SU-DHL-6 (cell line): ENCODE data around the gene RPL23.

Experiments
- EZH2phosphoT487 ChIP-seq: fragments of 200-600 bp; sonication (generic), shearing (Covaris generic); conservative IDR thresholded peaks from 2 replicates; pipeline ENCODE4 v1.6.1; 2018; ENCODE audit warnings: mild to moderate bottlenecking, antibody characterized with exemption, low read length, moderate library complexity, mixed read lengths
- TF ChIP-seq, protein P1 (sequence below): fragments of 200-600 bp; sonication (generic); IDR thresholded peaks from one replicate; pipeline ENCODE4 v1.5.1; 2017; ENCODE audit warnings: antibody characterized with exemption, mild to moderate bottlenecking, low read length, moderate library complexity; ENCODE audit not compliant: insufficient read depth, poor library complexity, severe bottlenecking

DNA sequence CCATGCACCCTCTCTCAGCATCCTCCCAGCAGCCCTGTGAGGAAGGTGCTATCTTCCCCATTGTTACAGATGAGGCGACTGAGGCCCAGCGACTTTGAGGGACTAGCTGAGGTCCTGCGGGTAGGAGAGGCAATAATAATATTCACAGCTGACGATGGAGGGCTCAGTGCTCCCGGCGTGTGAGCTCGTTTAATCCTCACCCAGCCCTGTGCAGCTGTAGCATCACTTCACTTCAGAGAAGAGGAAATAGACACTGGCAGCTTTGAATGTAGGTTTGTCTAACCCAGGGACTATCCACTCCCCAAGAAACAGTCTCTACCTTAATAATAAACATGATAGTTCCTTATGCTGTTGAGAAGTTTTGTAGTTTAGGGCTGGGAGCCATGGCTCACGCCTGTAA lies 37.9 kb upstream of the RPL23 start:
- TF ChIP-seq, protein P1, sequence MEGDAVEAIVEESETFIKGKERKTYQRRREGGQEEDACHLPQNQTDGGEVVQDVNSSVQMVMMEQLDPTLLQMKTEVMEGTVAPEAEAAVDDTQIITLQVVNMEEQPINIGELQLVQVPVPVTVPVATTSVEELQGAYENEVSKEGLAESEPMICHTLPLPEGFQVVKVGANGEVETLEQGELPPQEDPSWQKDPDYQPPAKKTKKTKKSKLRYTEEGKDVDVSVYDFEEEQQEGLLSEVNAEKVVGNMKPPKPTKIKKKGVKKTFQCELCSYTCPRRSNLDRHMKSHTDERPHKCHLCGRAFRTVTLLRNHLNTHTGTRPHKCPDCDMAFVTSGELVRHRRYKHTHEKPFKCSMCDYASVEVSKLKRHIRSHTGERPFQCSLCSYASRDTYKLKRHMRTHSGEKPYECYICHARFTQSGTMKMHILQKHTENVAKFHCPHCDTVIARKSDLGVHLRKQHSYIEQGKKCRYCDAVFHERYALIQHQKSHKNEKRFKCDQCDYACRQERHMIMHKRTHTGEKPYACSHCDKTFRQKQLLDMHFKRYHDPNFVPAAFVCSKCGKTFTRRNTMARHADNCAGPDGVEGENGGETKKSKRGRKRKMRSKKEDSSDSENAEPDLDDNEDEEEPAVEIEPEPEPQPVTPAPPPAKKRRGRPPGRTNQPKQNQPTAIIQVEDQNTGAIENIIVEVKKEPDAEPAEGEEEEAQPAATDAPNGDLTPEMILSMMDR: no peak
- TF ChIP-seq EZH2phosphoT487: no peak
